Neural progenitor cell (in vitro differentiated cells): ENCODE measurements around the gene TBC1D24. TPM values are rescaled to one million over a fixed set of nuclear protein-coding genes. Genes with fewer than 3 reads are reported as not detected.

Experiments
- DNase-seq: peaks from one replicate; pipeline ENCODE4 v3.0.0-alpha.2; 2016; ENCODE audit warnings: low spot score
- H2AFZ ChIP-seq: fragments of 200-600 bp; sonication (generic); replicated peaks from 2 replicates; pipeline ENCODE4 v1.6.1; 2016; ENCODE audit warnings: antibody characterized with exemption
- H3F3A ChIP-seq: fragments of 200-600 bp; sonication (generic); 2 replicates; pipeline ENCODE4 v1.6.1; 2016; ENCODE audit warnings: antibody characterized with exemption, low read depth
- H3K27ac ChIP-seq: fragments of 200-600 bp; sonication (generic); 2 replicates; pipeline ENCODE4 v1.5.1; 2016; ENCODE audit warnings: mild to moderate bottlenecking
- H3K27me3 ChIP-seq: fragments of 200-600 bp; sonication (generic); 2 replicates; pipeline ENCODE4 v1.6.1; 2016; ENCODE audit warnings: mild to moderate bottlenecking, moderate library complexity
- H3K36me3 ChIP-seq: fragments of 200-600 bp; sonication (generic); 2 replicates; pipeline ENCODE4 v1.5.1; 2016
- H3K4me1 ChIP-seq: fragments of 200-600 bp; sonication (generic); 2 replicates; pipeline ENCODE4 v1.6.1; 2016; ENCODE audit warnings: mixed run types
- H3K4me2 ChIP-seq: fragments of 200-600 bp; sonication (generic); 2 replicates; pipeline ENCODE4 v1.6.1; 2016
- H3K4me3 ChIP-seq: fragments of 200-600 bp; sonication (generic); 2 replicates; pipeline ENCODE4 v1.5.1; 2016
- H3K79me2 ChIP-seq: fragments of 200-600 bp; sonication (generic); 2 replicates; pipeline ENCODE4 v1.6.1; 2016; ENCODE audit warnings: low read depth
- H3K9ac ChIP-seq: fragments of 200-600 bp; sonication (generic); 2 replicates; pipeline ENCODE4 v1.6.1; 2016
- H3K9me3 ChIP-seq: fragments of 200-600 bp; sonication (generic); 2 replicates; pipeline ENCODE4 v1.5.1; 2016; ENCODE audit warnings: low read depth
- H4K20me1 ChIP-seq: fragments of 200-600 bp; sonication (generic); 2 replicates; pipeline ENCODE4 v1.6.1; 2016; ENCODE audit warnings: low read depth
- H3K27ac Mint-ChIP-seq: 3 replicates; pipeline ENCODE4 v1.8.0; 2021; ENCODE audit warnings: mixed read lengths
- H3K27me3 Mint-ChIP-seq: 2 replicates; pipeline ENCODE4 v1.8.0; 2022; ENCODE audit warnings: low read depth, mild to moderate bottlenecking, inconsistent platforms, moderate library complexity, mixed read lengths; ENCODE audit not compliant: insufficient read depth
- H3K36me3 Mint-ChIP-seq: 3 replicates; pipeline ENCODE4 v1.8.0; 2021; ENCODE audit warnings: mixed read lengths
- H3K4me1 Mint-ChIP-seq: 3 replicates; pipeline ENCODE4 v1.8.0; 2021; ENCODE audit warnings: mixed read lengths
- H3K4me3 Mint-ChIP-seq: 3 replicates; pipeline ENCODE4 v1.8.0; 2021; ENCODE audit warnings: mild to moderate bottlenecking, moderate library complexity, mixed read lengths
- H3K9me3 Mint-ChIP-seq: 3 replicates; pipeline ENCODE4 v1.8.0; 2020; ENCODE audit warnings: mixed read lengths
- CTCF ChIP-seq: fragments of 200-600 bp; sonication (generic); IDR thresholded peaks from 2 replicates; pipeline ENCODE4 v1.5.1; 2017; ENCODE audit warnings: antibody characterized with exemption, mild to moderate bottlenecking
- EZH2 ChIP-seq: fragments of 200-600 bp; sonication (generic); IDR thresholded peaks from 2 replicates; pipeline ENCODE4 v1.6.1; 2017; ENCODE audit warnings: antibody characterized with exemption, mild to moderate bottlenecking, moderate library complexity
- EZH2phosphoT487 ChIP-seq: fragments of 200-600 bp; sonication (generic); IDR thresholded peaks from 2 replicates; pipeline ENCODE4 v1.6.1; 2017; ENCODE audit warnings: antibody characterized with exemption
- total RNA-seq: library from RNA; depleted of rRNA; stranded (reverse); fragments of >200 nt; gene quantifications from 2 replicates; pipeline ENCODE4 v1.2.3, GENCODE V29; 2015; ENCODE audit warnings: low replicate concordance

The TBC1D24 gene
- total RNA-seq, 1 donor from 2014 or later: 8.2 TPM

GRCh38 chr16:2526135-2526534 lies 51.2 kb downstream of the TBC1D24 start:
- H4K20me1 ChIP-seq: peaks cover 1% of the 10 kb centered on the region
- H3F3A ChIP-seq: peaks cover 11% of the 10 kb centered on the region
- no peak overlapping the region for H3K27ac ChIP-seq
- no peak for DNase-seq
- no peak overlapping the region for H3K4me3 ChIP-seq
- Mint-ChIP-seq H3K4me1 (peaks cover 5% of the 10 kb centered on the region), H3K36me3 (no peaks in the 10 kb centered on the region), H3K27me3 (peaks cover 5% of the 10 kb centered on the region), H3K27ac (no peak overlapping the region), H3K4me3 (no peak overlapping the region), H3K9me3 (no peaks in the 10 kb centered on the region)
- no peaks in the 10 kb centered on the region for H3K9me3 ChIP-seq
- no peak for TF ChIP-seq CTCF
- TF ChIP-seq EZH2: no peak
- H3K79me2 ChIP-seq: peaks cover 9% of the 10 kb centered on the region
- no peak overlapping the region for H3K9ac ChIP-seq
- no peaks in the 10 kb centered on the region for H3K4me1 ChIP-seq
- no peaks in the 10 kb centered on the region for H3K27me3 ChIP-seq
- no peak overlapping the region for H3K4me2 ChIP-seq
- H3K36me3 ChIP-seq: no peaks in the 10 kb centered on the region
- no peak overlapping the region for H2AFZ ChIP-seq

GRCh38 chr16:2527071-2527783 lies 52.3 kb downstream of the TBC1D24 start:
- H3K9me3 ChIP-seq: no peaks in the 10 kb centered on the region
- peaks cover 8% of the 10 kb centered on the region for H3K27me3 Mint-ChIP-seq
- H3K4me3 ChIP-seq: no peak overlapping the region
- no peak overlapping the region for H3K9ac ChIP-seq
- H3K79me2 ChIP-seq: no peaks in the 10 kb centered on the region
- no peak overlapping the region for H3K27ac ChIP-seq
- no peaks in the 10 kb centered on the region for H3K36me3 ChIP-seq
- no peak for TF ChIP-seq EZH2phosphoT487
- TF ChIP-seq EZH2: no peak
- TF ChIP-seq CTCF: no peak
- no peaks in the 10 kb centered on the region for H3K4me1 ChIP-seq
- peaks cover 6% of the 10 kb centered on the region for H3K4me1 Mint-ChIP-seq
- H3F3A ChIP-seq: peaks cover 11% of the 10 kb centered on the region
- H3K27ac Mint-ChIP-seq: no peak overlapping the region
- no peaks in the 10 kb centered on the region for H4K20me1 ChIP-seq
- no peak overlapping the region for H3K4me2 ChIP-seq
- H2AFZ ChIP-seq: no peak overlapping the region
- H3K27me3 ChIP-seq: no peaks in the 10 kb centered on the region
- no peaks in the 10 kb centered on the region for H3K36me3 Mint-ChIP-seq
- no peak for DNase-seq
- no peak overlapping the region for H3K4me3 Mint-ChIP-seq
- no peaks in the 10 kb centered on the region for H3K9me3 Mint-ChIP-seq

DNA sequence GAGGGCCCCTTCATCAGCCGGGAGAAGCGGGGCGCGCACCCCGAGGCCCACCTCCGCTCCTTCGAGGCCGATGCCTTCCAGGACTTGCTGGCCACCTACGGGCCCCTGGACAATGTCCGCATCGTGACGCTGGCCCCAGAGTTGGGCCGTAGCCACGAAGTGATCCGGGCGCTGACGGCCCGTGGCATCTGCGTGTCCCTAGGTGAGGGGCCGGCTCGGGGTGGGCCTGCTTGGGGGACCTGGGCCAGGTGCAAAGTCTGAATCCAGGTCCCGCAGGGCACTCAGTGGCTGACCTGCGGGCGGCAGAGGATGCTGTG lies 52.8 kb downstream of the TBC1D24 start:
- no peaks in the 10 kb centered on the region for H3K36me3 ChIP-seq
- H3K27ac Mint-ChIP-seq: no peak overlapping the region

More for the DNA sequence above, 52.8 kb downstream of the TBC1D24 start:
- Histone ChIP-seq H3K27me3 (peaks cover 3% of the 10 kb centered on the region), H3K4me2 (no peak overlapping the region), H3K9ac (no peak overlapping the region), H3K27ac (no peak overlapping the region), H3K4me3 (no peak overlapping the region), H2AFZ (no peak overlapping the region), H4K20me1 (no peaks in the 10 kb centered on the region), H3F3A (peaks cover 11% of the 10 kb centered on the region), H3K4me1 (no peaks in the 10 kb centered on the region), H3K79me2 (no peaks in the 10 kb centered on the region), H3K9me3 (no peaks in the 10 kb centered on the region)
- Mint-ChIP-seq H3K4me1 (peaks cover 6% of the 10 kb centered on the region), H3K36me3 (no peaks in the 10 kb centered on the region), H3K27me3 (peaks cover 10% of the 10 kb centered on the region), H3K9me3 (no peaks in the 10 kb centered on the region), H3K4me3 (no peak overlapping the region)
- TF ChIP-seq CTCF (no peak), EZH2 (no peak), EZH2phosphoT487 (no peak)
- no peak for DNase-seq
